Nephron (organoid): ENCODE data around the gene EIF3I.

Source experiments
- H3K27ac Mint-ChIP-seq, 3 experiments: 2 replicates each; pipeline ENCODE4 v1.8.0; 2020; ENCODE audit warnings: mixed read lengths in 3 of 3, mild to moderate bottlenecking in 2 of 3, moderate library complexity in 1 of 3
- H3K27me3 Mint-ChIP-seq: 2 replicates; pipeline ENCODE4 v1.8.0; 2021; ENCODE audit warnings: low read depth, mild to moderate bottlenecking, moderate library complexity, mixed read lengths
- H3K36me3 Mint-ChIP-seq: 2 replicates; pipeline ENCODE4 v1.8.0; 2020; ENCODE audit warnings: low read depth, mixed read lengths
- H3K4me1 Mint-ChIP-seq: 2 replicates; pipeline ENCODE4 v1.8.0; 2020; ENCODE audit warnings: mixed read lengths
- H3K4me3 Mint-ChIP-seq, 3 experiments: 2 replicates each; pipeline ENCODE4 v1.8.0; 2020; ENCODE audit warnings: mild to moderate bottlenecking in 3 of 3, mixed read lengths in 3 of 3, moderate library complexity in 2 of 3
- H3K9me3 Mint-ChIP-seq: 2 replicates; pipeline ENCODE4 v1.8.0; 2020; ENCODE audit warnings: mixed read lengths
- TF ChIP-seq, protein P1 (sequence below), 3 experiments: fragments of 200-600 bp; sonication (generic); IDR thresholded peaks; one replicate each; pipeline ENCODE4 v1.5.0; 2021; ENCODE audit warnings: antibody characterized with exemption in 3 of 3; ENCODE audit not compliant: unreplicated experiment in 3 of 3

Gene EIF3I

DNA sequence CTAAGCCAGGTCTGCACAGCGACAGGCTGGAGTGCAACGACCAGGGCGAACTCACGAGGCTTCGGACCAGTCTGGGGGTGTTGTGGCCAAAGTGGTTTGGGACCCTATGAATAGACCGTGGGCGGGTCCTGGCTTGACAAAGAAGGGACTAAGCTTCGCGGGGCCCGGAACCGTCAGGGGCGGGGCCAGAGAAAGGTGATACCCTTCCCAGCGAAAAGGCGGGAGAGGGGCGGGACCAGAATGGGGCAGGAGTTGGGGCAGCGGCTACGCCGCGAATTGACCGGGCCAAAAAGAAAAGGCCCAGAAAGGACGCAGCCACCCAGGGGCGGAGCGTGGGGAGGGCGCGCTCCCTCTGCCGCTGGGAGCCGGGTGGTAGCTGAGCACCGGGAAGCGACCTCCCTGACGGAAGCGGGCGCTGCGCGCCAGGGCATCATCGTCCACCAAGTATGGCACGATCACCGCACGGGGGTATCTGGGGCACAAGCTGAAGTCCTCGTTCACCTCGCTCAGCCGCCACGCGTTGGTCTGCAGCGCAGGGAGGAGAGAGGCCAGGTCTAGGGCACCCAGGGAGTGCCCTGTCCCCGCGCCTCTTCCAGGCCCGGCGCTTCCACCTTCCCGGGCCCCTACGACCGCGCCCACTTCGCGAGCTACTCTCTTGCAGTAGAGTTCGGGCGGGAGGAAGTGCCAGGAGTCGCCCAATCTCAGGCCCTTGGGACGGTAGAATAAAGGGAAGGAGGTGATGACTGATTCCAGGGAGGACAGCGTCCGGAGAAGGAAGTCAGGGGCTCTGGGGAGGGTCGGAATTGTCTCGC is 18.1 kb downstream of the EIF3I start:
- H3K4me1 Mint-ChIP-seq: peaks cover 11% of the 10 kb centered on the region
- H3K27me3 Mint-ChIP-seq: no peaks in the 10 kb centered on the region
- TF ChIP-seq, protein P1, sequence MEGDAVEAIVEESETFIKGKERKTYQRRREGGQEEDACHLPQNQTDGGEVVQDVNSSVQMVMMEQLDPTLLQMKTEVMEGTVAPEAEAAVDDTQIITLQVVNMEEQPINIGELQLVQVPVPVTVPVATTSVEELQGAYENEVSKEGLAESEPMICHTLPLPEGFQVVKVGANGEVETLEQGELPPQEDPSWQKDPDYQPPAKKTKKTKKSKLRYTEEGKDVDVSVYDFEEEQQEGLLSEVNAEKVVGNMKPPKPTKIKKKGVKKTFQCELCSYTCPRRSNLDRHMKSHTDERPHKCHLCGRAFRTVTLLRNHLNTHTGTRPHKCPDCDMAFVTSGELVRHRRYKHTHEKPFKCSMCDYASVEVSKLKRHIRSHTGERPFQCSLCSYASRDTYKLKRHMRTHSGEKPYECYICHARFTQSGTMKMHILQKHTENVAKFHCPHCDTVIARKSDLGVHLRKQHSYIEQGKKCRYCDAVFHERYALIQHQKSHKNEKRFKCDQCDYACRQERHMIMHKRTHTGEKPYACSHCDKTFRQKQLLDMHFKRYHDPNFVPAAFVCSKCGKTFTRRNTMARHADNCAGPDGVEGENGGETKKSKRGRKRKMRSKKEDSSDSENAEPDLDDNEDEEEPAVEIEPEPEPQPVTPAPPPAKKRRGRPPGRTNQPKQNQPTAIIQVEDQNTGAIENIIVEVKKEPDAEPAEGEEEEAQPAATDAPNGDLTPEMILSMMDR (IDR thresholded peaks at IDR 0.05; ENCODE audit: unreplicated experiment in 3 of 3): no peak
- peaks cover 6% of the 10 kb centered on the region for H3K36me3 Mint-ChIP-seq
- no peaks in the 10 kb centered on the region for H3K9me3 Mint-ChIP-seq
- H3K27ac Mint-ChIP-seq: peak overlapping the region; percentile 77 to 85 (median 85)
- peak overlapping the region; percentile 92 to 93 (median 92) for H3K4me3 Mint-ChIP-seq

DNA sequence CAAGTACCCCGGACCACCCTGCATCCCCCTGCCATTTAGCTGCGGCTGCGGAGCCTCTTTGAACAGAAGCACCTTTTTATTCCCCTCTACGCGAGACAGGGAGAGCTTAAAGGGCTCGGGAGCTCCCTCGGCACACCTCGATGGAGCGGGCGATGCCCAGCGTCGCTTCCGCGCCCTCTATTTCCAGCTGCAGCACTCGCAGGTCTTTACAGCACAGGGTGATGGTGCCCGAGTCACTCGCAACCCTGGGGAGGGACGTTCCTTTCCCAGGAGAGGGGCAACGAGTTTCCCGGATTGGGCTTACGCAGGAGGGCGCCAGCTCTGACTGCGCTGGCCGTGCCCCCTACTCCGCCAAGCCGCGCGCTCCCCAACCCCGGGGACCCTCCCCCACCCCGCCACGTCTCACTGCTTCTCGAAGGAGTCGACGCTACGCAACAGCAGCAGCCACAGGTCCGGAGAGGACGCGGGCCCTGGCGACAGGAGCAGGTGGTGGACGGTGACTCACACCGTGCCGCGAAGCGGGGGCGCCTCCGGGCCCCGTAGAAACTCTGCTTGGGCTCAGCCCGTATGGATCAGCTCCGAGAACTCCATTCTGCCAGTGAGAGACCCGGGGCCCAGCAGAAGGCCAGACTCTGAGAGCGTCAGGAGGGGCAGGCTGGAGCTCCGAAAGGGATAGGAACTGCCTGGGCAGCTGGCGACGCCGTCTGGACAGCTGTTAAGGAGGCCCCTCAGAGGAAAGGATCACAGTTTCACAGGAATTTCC is 19.0 kb downstream of the EIF3I start:
- no peaks in the 10 kb centered on the region for H3K27me3 Mint-ChIP-seq
- peak overlapping the region; percentile 92 to 93 (median 92) for H3K4me3 Mint-ChIP-seq
- peaks cover under 1% of the 10 kb centered on the region for H3K36me3 Mint-ChIP-seq
- H3K4me1 Mint-ChIP-seq: peaks cover 11% of the 10 kb centered on the region
- H3K27ac Mint-ChIP-seq: peak overlapping the region; percentile 75 to 94 (median 85)
- TF ChIP-seq, protein P1 (IDR thresholded peaks at IDR 0.05; ENCODE audit: unreplicated experiment in 3 of 3): no peak
- H3K9me3 Mint-ChIP-seq: no peaks in the 10 kb centered on the region

DNA sequence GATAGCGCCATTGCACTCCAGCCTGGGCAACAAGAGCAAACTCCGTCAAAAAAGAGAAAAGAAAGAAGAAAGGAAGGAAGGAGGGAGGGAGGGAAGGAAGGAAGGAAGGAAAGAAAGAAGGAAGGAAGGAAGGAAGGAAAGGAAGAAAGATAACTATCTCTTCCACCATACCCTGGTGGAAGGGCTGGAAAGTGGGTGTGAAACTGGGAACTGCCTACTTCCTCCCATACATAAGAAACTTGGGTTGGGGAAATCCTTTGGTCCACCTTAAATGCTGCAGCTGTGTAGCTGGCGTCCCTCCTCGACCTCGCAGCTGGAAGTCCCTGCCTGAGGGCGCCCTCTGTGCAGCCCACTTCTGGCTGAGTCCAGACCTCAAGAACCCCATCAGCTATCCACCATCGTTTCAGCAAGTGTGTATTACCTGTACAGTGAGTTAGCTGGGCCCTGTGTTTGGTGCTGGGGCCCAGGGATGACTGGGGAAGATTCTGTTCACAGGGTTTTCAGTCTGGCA is 20.2 kb downstream of the EIF3I start:
- Mint-ChIP-seq H3K36me3 (no peaks in the 10 kb centered on the region), H3K4me1 (peaks cover 17% of the 10 kb centered on the region), H3K27me3 (no peaks in the 10 kb centered on the region), H3K9me3 (no peaks in the 10 kb centered on the region), H3K4me3 (peak overlapping the region; percentile 55 to 93 (median 92)), H3K27ac (peak overlapping the region; percentile 65 to 77 (median 71))
- TF ChIP-seq, protein P1 (IDR thresholded peaks at IDR 0.05; ENCODE audit: unreplicated experiment in 3 of 3): no peak

DNA sequence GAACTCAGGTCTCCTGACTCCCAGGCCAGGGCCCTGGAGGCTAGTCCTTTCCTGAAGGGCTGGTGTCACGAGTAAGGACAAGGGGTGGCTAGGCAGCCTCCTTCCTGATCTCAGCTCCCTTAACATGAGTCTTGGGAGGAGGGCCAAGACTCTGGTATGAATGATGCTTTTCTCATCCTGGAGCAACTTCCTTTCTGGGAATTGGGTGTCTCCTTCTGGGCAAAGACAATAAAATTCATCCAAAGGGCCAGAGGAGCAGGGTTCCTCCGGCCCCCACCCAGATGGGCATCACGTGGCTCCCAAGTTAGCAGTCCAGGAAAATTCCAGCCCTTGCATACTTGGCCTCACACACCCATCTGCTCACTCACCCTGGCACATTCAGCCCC is 24.7 kb downstream of the EIF3I start, which contains the start of gene FAM167B:
Gene FAM167B, plus strand, starts transcription at position 335 of the 386 bp plus-strand sequence. CDS start 200 bp downstream, outside the sequence.
- H3K27me3 Mint-ChIP-seq: peaks cover 8% of the 10 kb centered on the region
- H3K4me3 Mint-ChIP-seq: peak within 1 kb of the TSS in 1 of 3 experiments; percentile 18
- no peaks in the 10 kb centered on the region for H3K36me3 Mint-ChIP-seq
- H3K9me3 Mint-ChIP-seq: no peaks in the 10 kb centered on the region
- TF ChIP-seq, protein P1 (IDR thresholded peaks at IDR 0.05; ENCODE audit: unreplicated experiment in 3 of 3): no peak
- peaks cover 34% of the 10 kb centered on the region for H3K4me1 Mint-ChIP-seq
- H3K27ac Mint-ChIP-seq: peak within 1 kb of the TSS; percentile 28 to 47 (median 31)

DNA sequence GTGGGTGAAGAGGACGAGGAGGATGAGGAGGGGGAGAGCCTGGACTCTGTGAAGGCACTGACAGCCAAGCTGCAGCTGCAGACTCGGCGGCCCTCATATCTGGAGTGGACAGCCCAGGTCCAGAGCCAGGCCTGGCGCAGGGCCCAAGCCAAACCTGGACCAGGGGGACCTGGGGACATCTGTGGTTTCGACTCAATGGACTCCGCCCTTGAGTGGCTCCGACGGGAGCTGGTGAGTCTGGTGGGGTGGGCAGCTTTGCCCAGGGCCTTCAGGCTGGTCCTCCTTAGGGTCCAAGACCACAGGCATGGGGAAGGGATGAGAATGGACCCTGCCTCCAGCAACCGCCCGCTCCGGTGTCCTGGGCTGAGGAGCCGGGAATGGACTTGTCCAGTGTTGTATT is 25.2 kb downstream of the EIF3I start:
- peak overlapping the region in 1 of 3 experiments; percentile 28 for H3K27ac Mint-ChIP-seq
- H3K4me3 Mint-ChIP-seq: no peak overlapping the region
- no peaks in the 10 kb centered on the region for H3K36me3 Mint-ChIP-seq
- TF ChIP-seq, protein P1 (IDR thresholded peaks at IDR 0.05; ENCODE audit: unreplicated experiment in 3 of 3): no peak
- H3K4me1 Mint-ChIP-seq: peaks cover 37% of the 10 kb centered on the region
- peaks cover 12% of the 10 kb centered on the region for H3K27me3 Mint-ChIP-seq
- H3K9me3 Mint-ChIP-seq: no peaks in the 10 kb centered on the region
